Spleen (tissue), 11 donors: ENCODE data around the gene SCUBE2. TPM values are rescaled to one million over a fixed set of nuclear protein-coding genes. Genes with fewer than 3 reads are reported as not detected.

ENCODE experiments used
- DNase-seq: peaks from one replicate; pipeline ENCODE4 v3.0.0-alpha.2; 2020
- H3K27ac ChIP-seq, 8 donors: fragments of 200-600 bp; sonication (generic) in 7 of 8; 1 replicate in 4 of 8; 2 replicates in 4 of 8; pipeline versions ENCODE4 v1.5.0 to v1.8.0; 2016 to 2021; ENCODE audit warnings: inconsistent platforms in 4 of 8, mild to moderate bottlenecking in 4 of 8, moderate library complexity in 1 of 8
- H3K27me3 ChIP-seq, 7 donors: fragments of 200-600 bp; sonication (generic) in 6 of 7; replicated peaks in 1 of 7; 1 replicate in 4 of 7; 2 replicates in 3 of 7; pipeline versions ENCODE4 v1.5.0 to v1.8.0; 2016 to 2021; ENCODE audit warnings: inconsistent platforms in 3 of 7, mild to moderate bottlenecking in 1 of 7
- H3K36me3 ChIP-seq, 6 donors: fragments of 200-600 bp; sonication (generic) in 5 of 6; 1 replicate in 4 of 6; 2 replicates in 2 of 6; pipeline versions ENCODE4 v1.5.0 to v1.8.0; 2016 to 2021; ENCODE audit warnings: inconsistent platforms in 2 of 6
- H3K4me1 ChIP-seq, 6 donors: fragments of 200-600 bp; sonication (generic) in 5 of 6; 1 replicate in 3 of 6; 2 replicates in 3 of 6; pipeline versions ENCODE4 v1.5.0 to v1.8.0; 2016 to 2021; ENCODE audit warnings: inconsistent platforms in 3 of 6
- H3K4me3 ChIP-seq, 8 donors: fragments of 200-600 bp; sonication (generic) in 7 of 8; 1 replicate in 4 of 8; 2 replicates in 4 of 8; pipeline versions ENCODE4 v1.5.0 to v1.8.0; 2016 to 2021; ENCODE audit warnings: inconsistent platforms in 4 of 8, mild to moderate bottlenecking in 4 of 8, moderate library complexity in 2 of 8
- H3K9me3 ChIP-seq, 8 donors: fragments of 200-600 bp; sonication (generic) in 7 of 8; 1 replicate in 4 of 8; 2 replicates in 4 of 8; pipeline versions ENCODE4 v1.5.0 to v1.8.0; 2016 to 2021; ENCODE audit warnings: inconsistent platforms in 4 of 8
- CTCF ChIP-seq, 11 experiments: fragments of 200-600 bp in 7 of 11; fragments of 450-650 bp in 4 of 11; sonication (generic) in 4 of 11; IDR thresholded peaks in 8 of 11; conservative IDR thresholded peaks in 3 of 11; 1 replicate in 7 of 11; 2 replicates in 4 of 11; pipeline versions ENCODE4 v1.4.0 to v1.8.0; 2016 to 2021; ENCODE audit warnings: antibody characterized with exemption in 11 of 11, inconsistent platforms in 4 of 11, mild to moderate bottlenecking in 1 of 11
- POLR2A ChIP-seq, 3 donors: fragments of 450-650 bp; IDR thresholded peaks; one replicate each; pipeline ENCODE4 v1.5.1; 2017; ENCODE audit warnings: antibody characterized with exemption in 3 of 3, mild to moderate bottlenecking in 1 of 3
- POLR2AphosphoS5 ChIP-seq, 3 donors: sonication (generic); formaldehyde crosslinking; IDR thresholded peaks; one replicate each; pipeline ENCODE4 v1.5.1; 2017; ENCODE audit warnings: antibody characterized with exemption in 3 of 3
- WGBS, 5 donors: extraction: QIAGEN DNeasy Blood & Tissue Kit in 3 of 5; methylation state at CpG; one replicate each; pipeline versions ENCODE4 v1.1.5 to v1.1.7; 2013 to 2018; 5-methylcytosine and 5-hydroxymethylcytosine counted together
- intact Hi-C: fragments of 100-400 bp; cut with DNase I; formaldehyde crosslinking; loops from one replicate; pipeline ENCODE4 v1.15.0; 2023; ENCODE audit warnings: low total_unique reads
- polyA plus RNA-seq, 3 donors: library from polyadenylated mRNA; stranded (reverse); fragments of 200-250 nt; gene quantifications; one replicate each; pipeline ENCODE4 v1.2.1, GENCODE V29; 2013
- total RNA-seq, 7 donors: library from RNA; depleted of rRNA in 3 of 7; stranded (reverse); fragments of >200 nt in 3 of 7; fragmentation: NEBNext Ultra II Directional in 4 of 7; extraction: Animal tissue kit (Norgen Biotek cat#: 25700) in 4 of 7; gene quantifications; one replicate each; pipeline versions ENCODE4 v1.1.0 to v1.2.1, GENCODE V29; 2016 to 2021
- donor health status: healthy with polysubstance abuse.
- donor health status: DM: no; HTN: no; CAD: no; lungs with moderate emphysema.
- donor health status: DM: no; HTN: no; CAD: no.
- donor health status: Bipolar disorder and iron deficiency.
- donor health status: healthy.
- donor health status: DM: no; HTN: no; CAD: no.
- donor health status: DM: yes; HTN: yes; CAD: no.

Gene SCUBE2
- total and polyA plus RNA-seq, 10 donors, result 2.4 to 28.6 (median 5.7) TPM

DNA sequence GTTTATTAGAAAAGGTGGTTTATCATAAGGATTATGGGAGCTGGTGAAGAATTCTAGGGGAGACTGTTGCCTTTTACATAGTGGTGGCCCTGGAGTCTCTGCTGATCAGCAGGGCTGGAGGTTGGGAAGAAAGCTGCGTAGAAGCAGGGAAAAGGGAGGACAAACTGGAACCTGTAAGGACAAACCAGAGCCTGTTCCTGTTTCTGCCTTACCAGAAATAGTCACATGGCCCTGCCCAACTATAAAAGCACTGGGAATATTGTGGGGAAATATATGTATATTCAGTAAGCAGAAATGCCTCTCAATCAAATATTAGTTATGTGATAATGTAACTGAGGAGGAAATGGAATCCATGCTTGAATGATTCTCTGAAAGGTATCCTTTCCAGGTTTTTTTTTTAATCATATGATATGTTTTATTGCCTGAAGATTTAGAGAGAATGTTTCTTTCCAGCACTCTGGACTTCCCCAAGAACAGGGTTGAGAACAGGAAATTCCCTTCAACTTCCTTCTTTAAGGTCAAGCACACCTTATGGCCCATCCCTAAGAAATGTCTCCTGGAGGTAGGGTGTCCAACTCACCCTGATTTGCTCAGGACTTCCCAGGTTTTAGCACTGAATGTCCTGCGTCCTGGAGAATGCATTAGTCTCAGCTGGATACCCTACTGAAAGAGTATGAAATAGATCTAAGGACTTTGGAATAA lies 33.9 kb upstream of the SCUBE2 start:
- H3K4me3 ChIP-seq, result no peak overlapping the region
- no peaks in the 10 kb centered on the region for H3K9me3 ChIP-seq
- intact Hi-C loops, result no loop called here
- no peaks in the 10 kb centered on the region for H3K36me3 ChIP-seq
- 89 to 100% (median 94%) methylated on average over 2 of the region's 2 CpGs for WGBS, 5 donors
- no peaks in the 10 kb centered on the region for H3K4me1 ChIP-seq
- DNase-seq, result no peak
- no peaks in the 10 kb centered on the region for H3K27me3 ChIP-seq
- TF ChIP-seq CTCF (IDR thresholded peaks at IDR 0.05 in 8 of 11, conservative IDR thresholded peaks at IDR 0.05 in 3 of 11) (no peak), POLR2A (IDR thresholded peaks at IDR 0.05) (no peak), POLR2AphosphoS5 (IDR thresholded peaks at IDR 0.05) (no peak)
- H3K27ac ChIP-seq, result no peak overlapping the region

- no peak for DNase-seq
- intact Hi-C loops, result no loop called here
- no peak overlapping the region for H3K4me3 ChIP-seq
- H3K27ac ChIP-seq, result no peak overlapping the region
- H3K9me3 ChIP-seq, result no peaks in the 10 kb centered on the region
- no peak for TF ChIP-seq POLR2AphosphoS5 (IDR thresholded peaks at IDR 0.05)
- no peak for TF ChIP-seq POLR2A (IDR thresholded peaks at IDR 0.05)
- TF ChIP-seq CTCF (IDR thresholded peaks at IDR 0.05 in 8 of 11, conservative IDR thresholded peaks at IDR 0.05 in 3 of 11), result no peak
- 78 to 86% (median 82%) methylated on average over 2 of the region's 2 CpGs for WGBS, 5 donors
- H3K27me3 ChIP-seq, result no peaks in the 10 kb centered on the region
- no peaks in the 10 kb centered on the region for H3K36me3 ChIP-seq
- no peaks in the 10 kb centered on the region for H3K4me1 ChIP-seq
These were observed 32.4 kb upstream of the SCUBE2 start for GRCh38 chr11:9123595-9124304.

GRCh38 chr11:9121469-9121796 lies 30.0 kb upstream of the SCUBE2 start:
- Histone ChIP-seq H3K9me3 (no peaks in the 10 kb centered on the region), H3K27ac (no peak overlapping the region), H3K4me1 (no peaks in the 10 kb centered on the region), H3K4me3 (no peak overlapping the region), H3K36me3 (no peaks in the 10 kb centered on the region), H3K27me3 (no peaks in the 10 kb centered on the region)
- intact Hi-C loops, result no loop called here
- 90 to 100% (median 94%) methylated on average over 2 of the region's 2 CpGs for WGBS, 5 donors
- TF ChIP-seq POLR2AphosphoS5 (IDR thresholded peaks at IDR 0.05) (no peak), POLR2A (IDR thresholded peaks at IDR 0.05) (no peak), CTCF (IDR thresholded peaks at IDR 0.05 in 8 of 11, conservative IDR thresholded peaks at IDR 0.05 in 3 of 11) (no peak)
- DNase-seq, result no peak

- TF ChIP-seq POLR2A (IDR thresholded peaks at IDR 0.05), result no peak
- TF ChIP-seq POLR2AphosphoS5 (IDR thresholded peaks at IDR 0.05), result no peak
- TF ChIP-seq CTCF (IDR thresholded peaks at IDR 0.05 in 8 of 11, conservative IDR thresholded peaks at IDR 0.05 in 3 of 11), result no peak
- no peak overlapping the region for H3K4me3 ChIP-seq
- 66 to 82% (median 75%) methylated on average over 9 of the region's 9 CpGs for WGBS, 5 donors
- no peaks in the 10 kb centered on the region for H3K27me3 ChIP-seq
- intact Hi-C loops, result no loop called here
- H3K9me3 ChIP-seq, result no peaks in the 10 kb centered on the region
- no peaks in the 10 kb centered on the region for H3K4me1 ChIP-seq
- DNase-seq, result no peak
- no peaks in the 10 kb centered on the region for H3K36me3 ChIP-seq
- H3K27ac ChIP-seq, result no peak overlapping the region
These were observed 29.5 kb upstream of the SCUBE2 start for GRCh38 chr11:9120664-9121468.
